ENCODE data around the gene CHMP6. TPM values are rescaled to one million over a fixed set of nuclear protein-coding genes. Genes with fewer than 3 reads are reported as not detected.

CHMP6 gene
- total RNA-seq, 2 donors from 2014 or later, result 28.4 to 32.5 TPM

DNA sequence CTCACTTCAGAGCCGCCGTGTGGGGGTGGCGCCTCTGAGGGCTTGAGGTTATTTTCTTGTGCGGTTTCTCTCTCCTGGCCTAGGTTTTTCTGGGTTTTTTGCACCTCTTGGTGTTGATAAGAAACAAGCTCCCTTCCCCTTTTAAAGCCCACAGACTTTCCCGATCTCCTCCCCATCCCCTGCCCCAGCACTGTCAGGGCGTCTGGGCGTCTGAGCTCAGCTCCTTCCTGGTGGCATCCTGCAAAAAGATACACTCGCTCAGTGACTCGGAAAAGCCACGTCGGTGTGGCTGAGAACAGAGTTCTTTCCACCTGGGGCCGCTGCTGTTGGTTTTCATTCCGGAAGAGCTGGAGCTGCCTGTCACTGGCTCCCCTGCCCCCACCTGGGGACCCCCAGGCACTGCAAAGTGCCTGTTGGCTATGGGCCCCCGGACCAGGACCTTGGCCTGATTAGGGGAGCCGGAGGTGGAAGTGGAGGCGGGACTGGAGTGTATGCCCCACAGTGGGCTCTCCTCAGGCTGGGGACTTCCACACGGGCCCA is 57.8 kb downstream of the CHMP6 start:
- Mint-ChIP-seq H3K4me3 (no peak overlapping the region), H3K27ac (peak overlapping the region; percentile 82), H3K4me1 (peaks cover 5% of the 10 kb centered on the region), H3K36me3 (ENCODE audit: low read depth) (no peaks in the 10 kb centered on the region), H3K9me3 (no peaks in the 10 kb centered on the region), H3K27me3 (ENCODE audit: insufficient read depth) (no peaks in the 10 kb centered on the region)
- DNase-seq, result no peak
- H3K36me3 ChIP-seq (ENCODE audit: control insufficient read depth, insufficient read depth, low read length), result no peaks in the 10 kb centered on the region
- TF ChIP-seq CTCF (conservative IDR thresholded peaks at IDR 0.05), result no peak
- 89 to 91% methylated on average over 13 to 17 of the region's 17 CpGs for WGBS, 2 experiments (ENCODE audit: insufficient coverage in 1 of 2, insufficient read length in 1 of 2)
- H3K27me3 ChIP-seq (ENCODE audit: control insufficient read depth, insufficient read depth, low read length, poor library complexity, severe bottlenecking), result no peaks in the 10 kb centered on the region
- no peaks in the 10 kb centered on the region for H3K9me3 ChIP-seq (ENCODE audit: control insufficient read depth, low read length)
- H3K4me1 ChIP-seq (ENCODE audit: control insufficient read depth, insufficient read depth, low read length), result no peaks in the 10 kb centered on the region
- H3K9ac ChIP-seq (ENCODE audit: extremely low read depth, low read length, poor library complexity, severe bottlenecking), result no peak overlapping the region
- H3K27ac ChIP-seq (ENCODE audit: low read depth, low read length), result no peak overlapping the region
- no peak overlapping the region for H3K4me3 ChIP-seq (ENCODE audit: low read length)

Other genes with a start within 250 kb of the CHMP6 start
- gene BAIAP2, start 43.3 kb downstream of the CHMP6 start, total RNA-seq, result 10 to 100 TPM; 24.9 to 32.7 TPM
- gene PVALEF, start 173.7 kb downstream of the CHMP6 start, total RNA-seq, result not detected
- 1 to 10 TPM; 3.3 to 4.3 TPM for gene AATK, start 174.4 kb downstream of the CHMP6 start, total RNA-seq
- gene CEP131, start 231.1 kb downstream of the CHMP6 start, total RNA-seq, result 10 to 100 TPM; 23.2 to 28.0 TPM
- gene TEPSIN, start 247.2 kb downstream of the CHMP6 start, total RNA-seq, result 10 to 100 TPM; 30.0 to 45.0 TPM
- 10 to 100 TPM; 42.7 to 48.7 TPM for gene NDUFAF8, start 247.5 kb downstream of the CHMP6 start, total RNA-seq